Hepatocyte (in vitro differentiated cells): ENCODE results near the gene ZDBF2.

Experiments used
- EZH2 ChIP-seq: fragments of 200-600 bp; sonication (generic); IDR thresholded peaks from 2 replicates; pipeline ENCODE4 v1.6.1; 2016; ENCODE audit warnings: antibody characterized with exemption, mild to moderate bottlenecking, borderline replicate concordance
- EZH2phosphoT487 ChIP-seq: fragments of 200-600 bp; sonication (generic); IDR thresholded peaks from one replicate; pipeline ENCODE4 v1.6.1; 2018; ENCODE audit warnings: antibody characterized with exemption, mild to moderate bottlenecking, low read depth, moderate library complexity; ENCODE audit not compliant: unreplicated experiment, severe bottlenecking
- TF ChIP-seq, protein P1 (sequence below): fragments of 200-600 bp; sonication (generic); IDR thresholded peaks from 2 replicates; pipeline ENCODE4 v1.5.1; 2016; ENCODE audit warnings: antibody characterized with exemption, mild to moderate bottlenecking; ENCODE audit not compliant: poor library complexity

DNA sequence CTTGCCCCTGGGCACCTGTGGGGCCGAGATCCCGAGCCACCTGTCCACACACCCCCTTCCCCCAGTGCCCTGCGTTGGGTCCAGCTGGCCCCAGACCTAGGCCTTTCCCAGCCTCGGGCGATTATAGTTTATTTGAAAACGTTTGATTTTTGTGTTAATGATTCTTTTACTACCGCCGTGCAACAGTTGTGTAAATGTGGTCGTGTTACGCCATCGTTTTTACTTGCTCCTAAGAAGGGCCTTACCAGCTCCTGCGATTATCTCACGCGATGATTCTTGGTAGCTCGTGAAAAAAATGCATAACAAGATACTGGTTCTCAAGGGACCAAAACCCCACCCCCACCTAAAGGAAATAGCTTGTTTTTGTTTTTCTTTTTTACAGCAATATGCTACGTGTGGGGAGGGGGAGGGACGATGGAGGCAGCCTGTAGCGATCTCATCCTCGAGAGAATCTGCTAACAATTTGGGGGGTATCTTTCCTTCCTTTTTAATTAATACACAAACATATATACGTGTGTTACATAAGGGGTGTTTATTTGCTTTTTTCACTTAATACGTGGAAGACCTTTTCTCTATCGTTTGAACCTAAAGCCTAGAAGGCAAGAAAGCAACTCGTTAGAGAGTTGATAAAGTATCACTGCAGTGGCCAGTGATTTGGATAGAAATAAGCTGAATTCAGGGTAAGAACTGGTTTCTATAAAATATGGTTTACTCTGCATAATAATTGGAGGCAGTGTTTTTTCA is 1.0 kb downstream of the ZDBF2 start:
- TF ChIP-seq, protein P1, sequence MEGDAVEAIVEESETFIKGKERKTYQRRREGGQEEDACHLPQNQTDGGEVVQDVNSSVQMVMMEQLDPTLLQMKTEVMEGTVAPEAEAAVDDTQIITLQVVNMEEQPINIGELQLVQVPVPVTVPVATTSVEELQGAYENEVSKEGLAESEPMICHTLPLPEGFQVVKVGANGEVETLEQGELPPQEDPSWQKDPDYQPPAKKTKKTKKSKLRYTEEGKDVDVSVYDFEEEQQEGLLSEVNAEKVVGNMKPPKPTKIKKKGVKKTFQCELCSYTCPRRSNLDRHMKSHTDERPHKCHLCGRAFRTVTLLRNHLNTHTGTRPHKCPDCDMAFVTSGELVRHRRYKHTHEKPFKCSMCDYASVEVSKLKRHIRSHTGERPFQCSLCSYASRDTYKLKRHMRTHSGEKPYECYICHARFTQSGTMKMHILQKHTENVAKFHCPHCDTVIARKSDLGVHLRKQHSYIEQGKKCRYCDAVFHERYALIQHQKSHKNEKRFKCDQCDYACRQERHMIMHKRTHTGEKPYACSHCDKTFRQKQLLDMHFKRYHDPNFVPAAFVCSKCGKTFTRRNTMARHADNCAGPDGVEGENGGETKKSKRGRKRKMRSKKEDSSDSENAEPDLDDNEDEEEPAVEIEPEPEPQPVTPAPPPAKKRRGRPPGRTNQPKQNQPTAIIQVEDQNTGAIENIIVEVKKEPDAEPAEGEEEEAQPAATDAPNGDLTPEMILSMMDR, result no peak
- no peak for TF ChIP-seq EZH2phosphoT487
- no peak for TF ChIP-seq EZH2
